HepG2 (cell line): Measurements from ENCODE around the gene DTNA. TPM values are rescaled to one million over a fixed set of nuclear protein-coding genes. Genes with fewer than 3 reads are reported as not detected.

Experiments used
- ATF7 ChIP-seq, 2 experiments: fragments of 450-650 bp in 1 of 2; sonication (generic) in 1 of 2; formaldehyde crosslinking in 1 of 2; IDR thresholded peaks; 2 replicates each; pipeline versions ENCODE4 v1.4.0 to v1.6.1; 2016 to 2020; ENCODE audit warnings: antibody characterized with exemption in 1 of 2, mild to moderate bottlenecking in 1 of 2, missing genetic modification reagents in 1 of 2
- BCL6 ChIP-seq: IDR thresholded peaks from 2 replicates; pipeline ENCODE4 v1.6.1; 2016; ENCODE audit warnings: missing genetic modification reagents, missing compliant biosample characterization
- CEBPG ChIP-seq: IDR thresholded peaks from 2 replicates; pipeline ENCODE4 v1.6.1; 2016
- FOXP4 ChIP-seq: sonication (generic); formaldehyde crosslinking; IDR thresholded peaks from 2 replicates; pipeline ENCODE4 v1.4.0; 2020; ENCODE audit warnings: missing genetic modification reagents
- GABPA ChIP-seq, 2 experiments: IDR thresholded peaks; 2 replicates each; pipeline ENCODE4 v1.6.1; 2011 to 2016; ENCODE audit warnings: low read depth in 2 of 2, low read length in 1 of 2, missing biosample characterization in 1 of 2, missing genetic modification characterization in 1 of 2
- HDAC1 ChIP-seq: sonication (generic); formaldehyde crosslinking; IDR thresholded peaks from 2 replicates; pipeline ENCODE4 v1.5.1; 2020; ENCODE audit warnings: mild to moderate bottlenecking, missing genetic modification reagents
- HDAC2 ChIP-seq: sonication (generic); formaldehyde crosslinking; IDR thresholded peaks from 2 replicates; pipeline ENCODE4 v1.4.0; 2020; ENCODE audit warnings: missing genetic modification reagents
- HMG20B ChIP-seq: conservative IDR thresholded peaks from 2 replicates; pipeline ENCODE4 v1.6.1; 2016; ENCODE audit warnings: missing genetic modification reagents, missing compliant biosample characterization
- KAT8 ChIP-seq: IDR thresholded peaks from 2 replicates; pipeline ENCODE4 v1.6.1; 2016; ENCODE audit warnings: missing genetic modification reagents, missing compliant biosample characterization
- MEIS2 ChIP-seq: sonication (generic); formaldehyde crosslinking; IDR thresholded peaks from 2 replicates; pipeline ENCODE4 v1.9.0; 2021; ENCODE audit warnings: mild to moderate bottlenecking, missing genetic modification reagents
- TARDBP ChIP-seq: sonication (generic); formaldehyde crosslinking; IDR thresholded peaks from 2 replicates; pipeline ENCODE4 v1.8.0; 2022; ENCODE audit warnings: mild to moderate bottlenecking, missing genetic modification reagents
- TEAD3 ChIP-seq: optimal IDR thresholded peaks from 2 replicates; pipeline ENCODE3; 2016; ENCODE audit warnings: borderline replicate concordance
- TEF ChIP-seq: sonication (generic); formaldehyde crosslinking; IDR thresholded peaks from 2 replicates; pipeline ENCODE4 v1.5.0; 2020; ENCODE audit warnings: missing genetic modification reagents
- ZBTB26 ChIP-seq: IDR thresholded peaks from 2 replicates; pipeline ENCODE4 v1.6.1; 2016; ENCODE audit warnings: missing compliant biosample characterization, missing genetic modification reagents, borderline replicate concordance
- ZFAT ChIP-seq: sonication (generic); formaldehyde crosslinking; conservative IDR thresholded peaks from 2 replicates; pipeline ENCODE4 v1.8.1; 2023; ENCODE audit warnings: missing genetic modification reagents, inconsistent platforms
- ZFP36L2 ChIP-seq: sonication (generic); formaldehyde crosslinking; IDR thresholded peaks from 2 replicates; pipeline ENCODE4 v1.4.0; 2020; ENCODE audit warnings: missing genetic modification reagents
- ZNF343 ChIP-seq: sonication (generic); formaldehyde crosslinking; IDR thresholded peaks from 2 replicates; pipeline ENCODE4 v1.4.0; 2020; ENCODE audit warnings: mild to moderate bottlenecking, missing genetic modification reagents
- ZNF644 ChIP-seq: IDR thresholded peaks from 2 replicates; pipeline ENCODE4 v1.6.1; 2016; ENCODE audit warnings: low read depth
- polyA plus RNA-seq, 8 experiments: library from polyadenylated mRNA; depleted of rRNA in 3 of 8; stranded (reverse) in 7 of 8; unstranded in 1 of 8; fragments of >200 nt; fragmentation: Illumina TruSeq in 4 of 8; extraction: Trizol in 4 of 8; gene quantifications; 2 replicates each; pipeline versions ENCODE4 v1.2.1 to v1.2.3, GENCODE V29; 2011 to 2016; ENCODE audit warnings: low read depth in 4 of 8, missing spikeins in 1 of 8, mixed read lengths in 1 of 8; ENCODE audit not compliant: insufficient read depth in 1 of 8
- total RNA-seq, 5 experiments: library from RNA; depleted of rRNA; stranded (reverse); fragments of >200 nt; fragmentation: Illumina TruSeq; extraction: Trizol; gene quantifications; 2 replicates each; pipeline ENCODE4 v1.2.3, GENCODE V29; 2016; ENCODE audit warnings: low read depth in 1 of 5
- TF ChIP-seq, protein P1 (sequence below): sonication (generic); formaldehyde crosslinking; conservative IDR thresholded peaks from 2 replicates; pipeline ENCODE4 v1.4.0; 2020; ENCODE audit warnings: mild to moderate bottlenecking, missing genetic modification reagents, moderate library complexity
- TF ChIP-seq, protein P2 (sequence below), 2 experiments: fragments of 450-650 bp in 1 of 2; sonication (generic) in 1 of 2; formaldehyde crosslinking; IDR thresholded peaks; 2 replicates each; pipeline versions ENCODE4 v1.5.0 to v1.8.0; 2020 to 2022; ENCODE audit warnings: mild to moderate bottlenecking in 1 of 2, missing genetic modification reagents in 1 of 2

Gene DTNA
- total and polyA plus RNA-seq, 2 of the 13 experiments (the other 11 are each of a cell fraction or from before 2014, with no cell fraction given) = 8.5 to 29.0 TPM

DNA sequence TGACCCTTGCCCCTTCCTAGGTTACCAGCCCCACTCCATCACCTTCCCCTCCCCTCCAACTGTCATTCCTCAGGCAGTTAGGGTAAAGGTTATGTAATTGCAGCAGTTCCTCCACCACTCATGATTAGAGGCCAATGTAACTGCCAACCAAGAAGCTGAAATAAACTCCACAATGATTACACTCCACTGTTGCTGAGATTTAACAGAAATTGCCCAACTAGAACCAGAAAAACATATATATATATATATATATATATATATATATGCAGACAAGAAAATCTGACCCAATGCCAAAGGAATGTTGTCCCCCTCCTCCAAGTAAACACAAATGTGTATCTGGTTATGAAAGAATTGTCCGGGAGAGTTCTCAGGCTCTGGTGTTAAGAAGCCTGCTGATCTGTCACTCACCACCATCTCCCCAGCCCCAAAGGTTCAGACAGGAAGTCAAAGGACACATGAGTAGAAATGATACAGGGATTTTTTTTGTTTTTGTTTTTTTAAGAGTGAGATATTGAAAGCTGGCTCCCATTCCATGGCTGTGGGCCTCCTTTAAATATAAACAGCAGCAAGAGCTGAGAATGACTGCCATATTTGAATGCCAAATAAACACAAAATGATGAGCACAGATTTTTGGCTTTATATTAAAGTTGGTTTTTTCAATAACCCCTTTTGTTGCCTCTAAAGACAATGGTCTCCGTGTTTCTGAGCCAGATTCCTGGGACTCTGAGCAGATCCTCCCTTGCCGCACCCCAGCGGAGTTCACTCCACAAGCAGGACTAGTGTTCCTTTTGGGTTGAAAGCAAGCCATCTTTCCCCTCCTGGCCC is 204.0 kb downstream of the DTNA start (continued):
- TF ChIP-seq KAT8 (CRISPR knock-in tag) = peak; percentile 8; the same call in 1 of the 2 replicates
- no peak for TF ChIP-seq ATF7 (IDR thresholded peaks at IDR 0.05)
- TF ChIP-seq ATF7 (CRISPR knock-in tag; IDR thresholded peaks at IDR 0.05) = peak; percentile 20; the same call in 1 of the 2 replicates
- peak; percentile 64 for TF ChIP-seq TEAD3 (CRISPR knock-in tag)
- TF ChIP-seq, protein P1, sequence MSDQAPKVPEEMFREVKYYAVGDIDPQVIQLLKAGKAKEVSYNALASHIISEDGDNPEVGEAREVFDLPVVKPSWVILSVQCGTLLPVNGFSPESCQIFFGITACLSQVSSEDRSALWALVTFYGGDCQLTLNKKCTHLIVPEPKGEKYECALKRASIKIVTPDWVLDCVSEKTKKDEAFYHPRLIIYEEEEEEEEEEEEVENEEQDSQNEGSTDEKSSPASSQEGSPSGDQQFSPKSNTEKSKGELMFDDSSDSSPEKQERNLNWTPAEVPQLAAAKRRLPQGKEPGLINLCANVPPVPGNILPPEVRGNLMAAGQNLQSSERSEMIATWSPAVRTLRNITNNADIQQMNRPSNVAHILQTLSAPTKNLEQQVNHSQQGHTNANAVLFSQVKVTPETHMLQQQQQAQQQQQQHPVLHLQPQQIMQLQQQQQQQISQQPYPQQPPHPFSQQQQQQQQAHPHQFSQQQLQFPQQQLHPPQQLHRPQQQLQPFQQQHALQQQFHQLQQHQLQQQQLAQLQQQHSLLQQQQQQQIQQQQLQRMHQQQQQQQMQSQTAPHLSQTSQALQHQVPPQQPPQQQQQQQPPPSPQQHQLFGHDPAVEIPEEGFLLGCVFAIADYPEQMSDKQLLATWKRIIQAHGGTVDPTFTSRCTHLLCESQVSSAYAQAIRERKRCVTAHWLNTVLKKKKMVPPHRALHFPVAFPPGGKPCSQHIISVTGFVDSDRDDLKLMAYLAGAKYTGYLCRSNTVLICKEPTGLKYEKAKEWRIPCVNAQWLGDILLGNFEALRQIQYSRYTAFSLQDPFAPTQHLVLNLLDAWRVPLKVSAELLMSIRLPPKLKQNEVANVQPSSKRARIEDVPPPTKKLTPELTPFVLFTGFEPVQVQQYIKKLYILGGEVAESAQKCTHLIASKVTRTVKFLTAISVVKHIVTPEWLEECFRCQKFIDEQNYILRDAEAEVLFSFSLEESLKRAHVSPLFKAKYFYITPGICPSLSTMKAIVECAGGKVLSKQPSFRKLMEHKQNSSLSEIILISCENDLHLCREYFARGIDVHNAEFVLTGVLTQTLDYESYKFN (CRISPR knock-in tag) = 0 out of 2 replicates have a peak, but pooled peaks have one; percentile 28
- TF ChIP-seq ZNF343 (CRISPR knock-in tag) = no peak
- TF ChIP-seq BCL6 (CRISPR knock-in tag) = peak; percentile 68; the same call in 1 of the 2 replicates
- TF ChIP-seq ZBTB26 (CRISPR knock-in tag) = no peak
- peak; percentile 41; the same call in 1 of the 2 replicates for TF ChIP-seq HDAC1 (CRISPR knock-in tag)
- TF ChIP-seq, protein P2, sequence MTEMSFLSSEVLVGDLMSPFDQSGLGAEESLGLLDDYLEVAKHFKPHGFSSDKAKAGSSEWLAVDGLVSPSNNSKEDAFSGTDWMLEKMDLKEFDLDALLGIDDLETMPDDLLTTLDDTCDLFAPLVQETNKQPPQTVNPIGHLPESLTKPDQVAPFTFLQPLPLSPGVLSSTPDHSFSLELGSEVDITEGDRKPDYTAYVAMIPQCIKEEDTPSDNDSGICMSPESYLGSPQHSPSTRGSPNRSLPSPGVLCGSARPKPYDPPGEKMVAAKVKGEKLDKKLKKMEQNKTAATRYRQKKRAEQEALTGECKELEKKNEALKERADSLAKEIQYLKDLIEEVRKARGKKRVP (CRISPR knock-in tag; IDR thresholded peaks at IDR 0.05) = peak in 1 of 2 experiments; percentile 24; a peak in 1 of 4 replicates
- TF ChIP-seq MEIS2 = peak; percentile 43; the same call in 1 of the 2 replicates
- no peak for TF ChIP-seq ZFAT
- 0 out of 2 replicates have a peak, but pooled peaks have one; percentile 63 for TF ChIP-seq ZNF644 (CRISPR knock-in tag)
- TF ChIP-seq FOXP4 (CRISPR knock-in tag) = peak; percentile 67
- TF ChIP-seq CEBPG (CRISPR knock-in tag) = peak; percentile 59; the same call in 1 of the 2 replicates
- TF ChIP-seq GABPA (IDR thresholded peaks at IDR 0.05; ENCODE audit: low read depth, low read length) = no peak
- peak; percentile 45; the same call in 1 of the 2 replicates for TF ChIP-seq GABPA (CRISPR knock-in tag; IDR thresholded peaks at IDR 0.05; ENCODE audit: low read depth)
- peak; percentile 68 for TF ChIP-seq TARDBP (CRISPR knock-in tag)
- no peak for TF ChIP-seq ZFP36L2 (CRISPR knock-in tag)
- peak; percentile 48; the same call in 1 of the 2 replicates for TF ChIP-seq HDAC2 (CRISPR knock-in tag)
- 0 out of 2 replicates have a peak, but pooled peaks have one; percentile 4 for TF ChIP-seq HMG20B (CRISPR knock-in tag)
- 0 out of 2 replicates have a peak, but pooled peaks have one; percentile 30 for TF ChIP-seq TEF
